Gastrocnemius medialis (tissue), 4 donors: ENCODE data around the gene ENOX2. TPM values are rescaled to one million over a fixed set of nuclear protein-coding genes. Genes with fewer than 3 reads are reported as not detected.

Source experiments
- ATAC-seq, 2 donors: fragments of 150-250 bp; one replicate each; pipeline ENCODE4 v1.9.1; 2016
- DNase-seq, 2 donors: peaks; one replicate each; pipeline ENCODE4 v3.0.0-alpha.2; 2019
- H3K27ac ChIP-seq, 4 donors: fragments of 200-600 bp; sonication (generic); 1 replicate in 1 of 4; 2 replicates in 3 of 4; pipeline ENCODE4 v1.5.1; 2016 to 2018; ENCODE audit warnings: mild to moderate bottlenecking in 2 of 4, moderate library complexity in 1 of 4
- H3K27me3 ChIP-seq, 3 donors: fragments of 200-600 bp; sonication (generic) in 2 of 3; 1 replicate in 1 of 3; 2 replicates in 2 of 3; pipeline versions ENCODE4 v1.5.1 to v1.6.0; 2016 to 2019; ENCODE audit warnings: mild to moderate bottlenecking in 1 of 3, moderate library complexity in 1 of 3
- H3K36me3 ChIP-seq, 2 donors: fragments of 200-600 bp; sonication (generic) in 1 of 2; one replicate each; pipeline ENCODE4 v1.5.1; 2017 to 2018
- H3K4me1 ChIP-seq, 2 donors: fragments of 200-600 bp; sonication (generic) in 1 of 2; one replicate each; pipeline ENCODE4 v1.5.1; 2016 to 2017; ENCODE audit warnings: mild to moderate bottlenecking in 2 of 2
- H3K4me3 ChIP-seq, 4 donors: fragments of 200-600 bp; sonication (generic) in 3 of 4; 1 replicate in 1 of 4; 2 replicates in 3 of 4; pipeline ENCODE4 v1.5.1; 2016 to 2019; ENCODE audit warnings: mild to moderate bottlenecking in 2 of 4
- H3K9me3 ChIP-seq, 3 donors: fragments of 200-600 bp; sonication (generic) in 2 of 3; 1 replicate in 1 of 3; 2 replicates in 2 of 3; pipeline ENCODE4 v1.5.1; 2016 to 2019
- CTCF ChIP-seq, 5 experiments: fragments of 450-650 bp in 3 of 5; fragments of 200-600 bp in 2 of 5; sonication (generic) in 2 of 5; IDR thresholded peaks in 4 of 5; conservative IDR thresholded peaks in 1 of 5; 1 replicate in 4 of 5; 2 replicates in 1 of 5; pipeline ENCODE4 v1.5.1; 2016 to 2019; ENCODE audit warnings: antibody characterized with exemption in 5 of 5, mild to moderate bottlenecking in 3 of 5, moderate library complexity in 3 of 5
- POLR2A ChIP-seq, 2 donors: fragments of 450-650 bp; IDR thresholded peaks; one replicate each; pipeline ENCODE4 v1.6.1; 2017; ENCODE audit warnings: antibody characterized with exemption in 2 of 2, mild to moderate bottlenecking in 2 of 2, moderate library complexity in 2 of 2
- in situ Hi-C, 4 donors: fragments of 200-750 bp; cut with MboI; loops; one replicate each; pipeline versions ENCODE4 v1.15.0 to v1.8.0; 2017; ENCODE audit warnings: low sequenced_read_pairs in 4 of 4
- intact Hi-C: fragments of 100-400 bp; cut with DNase I; formaldehyde crosslinking; loops from one replicate; pipeline ENCODE4 v1.15.1; 2023; ENCODE audit warnings: low total_unique reads
- total RNA-seq, 4 donors: library from RNA; depleted of rRNA; stranded (reverse); fragments of >200 nt; gene quantifications; one replicate each; pipeline versions ENCODE4 v1.1.0 to v1.2.3, GENCODE V29; 2016

ENOX2 gene
- total RNA-seq, 4 donors from 2014 or later, result 7.2 to 10.9 (median 7.9) TPM

GRCh38 chrX:130719413-130719812 is 183.6 kb downstream of the ENOX2 start:
- no peak overlapping the region for H3K4me3 ChIP-seq
- in situ Hi-C loops, result no loop called here
- no peaks in the 10 kb centered on the region for H3K36me3 ChIP-seq
- TF ChIP-seq POLR2A (IDR thresholded peaks at IDR 0.05), result no peak
- TF ChIP-seq CTCF (IDR thresholded peaks at IDR 0.05 in 4 of 5, conservative IDR thresholded peaks at IDR 0.05 in 1 of 5), result no peak
- peaks cover 0 to 11% of the 10 kb centered on the region in 2 donors for H3K4me1 ChIP-seq
- intact Hi-C loops, result no loop called here
- H3K9me3 ChIP-seq, result no peaks in the 10 kb centered on the region
- no peak overlapping the region for H3K27ac ChIP-seq
- DNase-seq (no peak), ATAC-seq (no peak)
- no peaks in the 10 kb centered on the region for H3K27me3 ChIP-seq

- TF ChIP-seq CTCF (IDR thresholded peaks at IDR 0.05 in 4 of 5, conservative IDR thresholded peaks at IDR 0.05 in 1 of 5) (no peak), POLR2A (IDR thresholded peaks at IDR 0.05) (no peak)
- no peak overlapping the region for H3K4me3 ChIP-seq
- DNase-seq (no peak), ATAC-seq (no peak)
- H3K9me3 ChIP-seq, result no peaks in the 10 kb centered on the region
- in situ Hi-C loops, result no loop called here
- no peak overlapping the region for H3K27ac ChIP-seq
- H3K4me1 ChIP-seq, result peaks cover 8 to 18% of the 10 kb centered on the region in 2 donors
- no peaks in the 10 kb centered on the region for H3K36me3 ChIP-seq
- intact Hi-C loops, result no loop called here
- no peaks in the 10 kb centered on the region for H3K27me3 ChIP-seq
These were observed 184.9 kb downstream of the ENOX2 start for GRCh38 chrX:130718137-130718536.

- no peak overlapping the region for H3K4me3 ChIP-seq
- peaks cover 8 to 18% of the 10 kb centered on the region in 2 donors for H3K4me1 ChIP-seq
- no peaks in the 10 kb centered on the region for H3K27me3 ChIP-seq
- DNase-seq, result no peak
- H3K27ac ChIP-seq, result no peak overlapping the region
- no peaks in the 10 kb centered on the region for H3K36me3 ChIP-seq
- no peak for ATAC-seq
- intact Hi-C loops, result no loop called here
- in situ Hi-C loops, result no loop called here
- TF ChIP-seq POLR2A (IDR thresholded peaks at IDR 0.05), result no peak
- no peak for TF ChIP-seq CTCF (IDR thresholded peaks at IDR 0.05 in 4 of 5, conservative IDR thresholded peaks at IDR 0.05 in 1 of 5)
- H3K9me3 ChIP-seq, result no peaks in the 10 kb centered on the region
These were observed 186.1 kb downstream of the ENOX2 start for GRCh38 chrX:130716781-130717413.

GRCh38 chrX:130716346-130716745 is 186.7 kb downstream of the ENOX2 start:
- ATAC-seq, result no peak
- Histone ChIP-seq H3K27me3 (no peaks in the 10 kb centered on the region), H3K4me3 (no peak overlapping the region), H3K36me3 (no peaks in the 10 kb centered on the region), H3K9me3 (no peaks in the 10 kb centered on the region), H3K27ac (no peak overlapping the region), H3K4me1 (peaks cover 8 to 18% of the 10 kb centered on the region in 2 donors)
- in situ Hi-C loops (no loop called here), intact Hi-C loops (no loop called here)
- TF ChIP-seq POLR2A (IDR thresholded peaks at IDR 0.05) (no peak), CTCF (IDR thresholded peaks at IDR 0.05 in 4 of 5, conservative IDR thresholded peaks at IDR 0.05 in 1 of 5) (no peak)
- no peak for DNase-seq

GRCh38 chrX:130715299-130715698 is 187.7 kb downstream of the ENOX2 start:
- Histone ChIP-seq H3K27ac (peak overlapping the region; percentile 67 to 71 (median 69)), H3K27me3 (no peaks in the 10 kb centered on the region), H3K9me3 (no peaks in the 10 kb centered on the region), H3K4me1 (peaks cover 8 to 18% of the 10 kb centered on the region in 2 donors), H3K4me3 (no peak overlapping the region), H3K36me3 (no peaks in the 10 kb centered on the region)
- TF ChIP-seq CTCF (IDR thresholded peaks at IDR 0.05 in 4 of 5, conservative IDR thresholded peaks at IDR 0.05 in 1 of 5), result no peak
- no peak for TF ChIP-seq POLR2A (IDR thresholded peaks at IDR 0.05)
- DNase-seq, result peak; percentile 2 to 16
- intact Hi-C loops, result no loop called here
- in situ Hi-C loops, result no loop called here
- ATAC-seq, result peak; percentile 72 to 83
